H1 (cell line): ENCODE data around the gene IFT80.

Experiments
- CTCF ChIP-seq, 3 experiments: IDR thresholded peaks; 1 replicate in 2 of 3; 2 replicates in 1 of 3; pipeline versions ENCODE4 v1.5.1 to v1.6.1; 2011; ENCODE audit warnings: low read length in 3 of 3, mild to moderate bottlenecking in 3 of 3, inconsistent platforms in 2 of 3, low read depth in 1 of 3, moderate library complexity in 1 of 3; ENCODE audit not compliant: insufficient read depth in 1 of 3; ENCODE audit errors: control extremely low read depth in 1 of 3
- EZH2 ChIP-seq: fragments of 200-600 bp; sonication (generic); IDR thresholded peaks from 2 replicates; pipeline ENCODE4 v1.7.1; 2012; ENCODE audit warnings: low read depth, mild to moderate bottlenecking, moderate library complexity, low read length, inconsistent platforms; ENCODE audit not compliant: severe bottlenecking
- MAFK ChIP-seq: IDR thresholded peaks from 2 replicates; pipeline ENCODE4 v1.6.1; 2012; ENCODE audit warnings: low read depth, mild to moderate bottlenecking, improper control_type of control experiment, low read length
- TF ChIP-seq, protein P1 (sequence below): IDR thresholded peaks from 2 replicates; pipeline ENCODE4 v1.6.1; 2012; ENCODE audit warnings: inconsistent platforms
- TF ChIP-seq, protein P2 (sequence below): IDR thresholded peaks from 2 replicates; pipeline ENCODE4 v1.6.1; 2012; ENCODE audit warnings: low read length, inconsistent platforms

- TF ChIP-seq, protein P1, sequence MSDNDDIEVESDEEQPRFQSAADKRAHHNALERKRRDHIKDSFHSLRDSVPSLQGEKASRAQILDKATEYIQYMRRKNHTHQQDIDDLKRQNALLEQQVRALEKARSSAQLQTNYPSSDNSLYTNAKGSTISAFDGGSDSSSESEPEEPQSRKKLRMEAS, result no peak
- TF ChIP-seq MAFK (no peak), EZH2 (no peak), CTCF (IDR thresholded peaks at IDR 0.05; ENCODE audit: control extremely low read depth in 1 of 3, insufficient read depth in 1 of 3, low read depth in 1 of 3, low read length in 3 of 3) (no peak)
- TF ChIP-seq, protein P2, sequence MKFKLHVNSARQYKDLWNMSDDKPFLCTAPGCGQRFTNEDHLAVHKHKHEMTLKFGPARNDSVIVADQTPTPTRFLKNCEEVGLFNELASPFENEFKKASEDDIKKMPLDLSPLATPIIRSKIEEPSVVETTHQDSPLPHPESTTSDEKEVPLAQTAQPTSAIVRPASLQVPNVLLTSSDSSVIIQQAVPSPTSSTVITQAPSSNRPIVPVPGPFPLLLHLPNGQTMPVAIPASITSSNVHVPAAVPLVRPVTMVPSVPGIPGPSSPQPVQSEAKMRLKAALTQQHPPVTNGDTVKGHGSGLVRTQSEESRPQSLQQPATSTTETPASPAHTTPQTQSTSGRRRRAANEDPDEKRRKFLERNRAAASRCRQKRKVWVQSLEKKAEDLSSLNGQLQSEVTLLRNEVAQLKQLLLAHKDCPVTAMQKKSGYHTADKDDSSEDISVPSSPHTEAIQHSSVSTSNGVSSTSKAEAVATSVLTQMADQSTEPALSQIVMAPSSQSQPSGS, result no peak
Observed at GRCh38 chr3:160224811-160225175, 174.2 kb downstream of the IFT80 start.
